ENCODE measurements around the gene NHSL1. TPM values are rescaled to one million over a fixed set of nuclear protein-coding genes. Genes with fewer than 3 reads are reported as not detected.

NHSL1 gene
- total and polyA plus RNA-seq, 2 of the 8 experiments (the other 6 are each of a cell fraction or from before 2014, with no cell fraction given): 7.2 to 32.4 TPM

GRCh38 chr6:138508676-138508988 lies 9.3 kb upstream of the NHSL1 start:
- Histone ChIP-seq H3K4me1 (replicated peaks in 1 of 4; ENCODE audit: control insufficient read depth in 3 of 4, insufficient read depth in 4 of 4, low read length in 3 of 4) (peaks cover 0 to 8% (median 2%) of the 10 kb centered on the region in 4 experiments; a peak in 3 of 7 replicates), H4K20me1 (replicated peaks in 1 of 2; ENCODE audit: control insufficient read depth in 1 of 2, insufficient read depth in 2 of 2, low read length in 2 of 2) (no peaks in the 10 kb centered on the region), H4K91ac (replicated peaks; ENCODE audit: insufficient read length, low read length) (no peak overlapping the region), H2BK5ac (ENCODE audit: low read depth, low read length) (no peak overlapping the region), H4K5ac (ENCODE audit: insufficient read length, low read depth, low read length) (no peak overlapping the region), H3K9me3 (ENCODE audit: insufficient read depth in 2 of 2, low read depth in 1 of 2, low read length in 1 of 2) (no peaks in the 10 kb centered on the region), H2AFZ (ENCODE audit: low read length) (no peak overlapping the region), H3K4me3 (ENCODE audit: extremely low read depth in 1 of 4, insufficient read depth in 2 of 4, low read depth in 3 of 4, low read length in 4 of 4) (no peak overlapping the region), H2BK12ac (ENCODE audit: low read depth, low read length) (no peak overlapping the region), H3K9ac (replicated peaks in 1 of 4; ENCODE audit: extremely low read depth in 1 of 4, low read depth in 3 of 4, low read length in 3 of 4) (no peak overlapping the region), H3K36me3 (ENCODE audit: control insufficient read depth in 2 of 4, insufficient read depth in 4 of 4, low read length in 3 of 4) (no peaks in the 10 kb centered on the region), H3K23me2 (ENCODE audit: low read depth, low read length) (no peaks in the 10 kb centered on the region), H4K8ac (ENCODE audit: extremely low read depth, insufficient read depth, low read length) (no peak overlapping the region), H3K79me2 (ENCODE audit: control insufficient read depth in 1 of 2, insufficient read depth in 2 of 2, low read length in 2 of 2) (peaks cover 0 to 11% of the 10 kb centered on the region in 2 experiments; a peak in 1 of 4 replicates), H3K18ac (ENCODE audit: extremely low read depth, low read length) (peak overlapping the region; percentile 26; the same call in 1 of the 2 replicates), H3K56ac (replicated peaks; ENCODE audit: insufficient read length, low read depth, low read length) (no peak overlapping the region), H3K79me1 (ENCODE audit: low read depth, low read length) (no peaks in the 10 kb centered on the region), H3K27ac (ENCODE audit: low read depth, low read length) (no peak overlapping the region), H3K23ac (ENCODE audit: insufficient read length) (no peak overlapping the region), H3K4me2 (ENCODE audit: insufficient read depth in 1 of 2, low read depth in 2 of 2, low read length in 2 of 2) (no peak overlapping the region), H3K27me3 (replicated peaks in 1 of 4; ENCODE audit: control insufficient read depth in 3 of 4, extremely low read depth in 1 of 4, insufficient read depth in 3 of 4, low read length in 3 of 4) (peaks cover 0 to 1% (median 0%) of the 10 kb centered on the region in 4 experiments; a peak in 1 of 7 replicates), H3K14ac (ENCODE audit: insufficient read length) (no peak overlapping the region), H2BK20ac (ENCODE audit: low read length) (no peak overlapping the region), H3K4ac (replicated peaks; ENCODE audit: insufficient read length, low read depth, low read length) (no peak overlapping the region), H2BK15ac (ENCODE audit: low read length) (no peak overlapping the region), H2BK120ac (replicated peaks; ENCODE audit: low read depth, low read length) (no peak overlapping the region), H2AK5ac (ENCODE audit: low read depth, low read length) (no peak overlapping the region)
- WGBS, 2 experiments (ENCODE audit: extremely low coverage in 1 of 2, insufficient coverage in 1 of 2, insufficient read length in 1 of 2, insufficient replicate concordance in 2 of 2, low coverage in 1 of 2, low lambda C conversion rate in 2 of 2, missing lambda C conversion rate in 1 of 2): 89% methylated on average over 2 of the region's 2 CpGs; no CpG with 5 or more reads in 1 of the 2 experiments
- CTCF ChIA-PET (ENCODE audit: partially characterized antibody): interaction anchor here (0.6 to 13.8 kb wide), 42 partner anchors 8 to 482 kb away, joined by 3 to 192 read pairs (median 4); partner anchors contain the start of genes HEBP2 and NHSL1
- TF ChIP-seq RFX5 (IDR thresholded peaks at IDR 0.05; ENCODE audit: borderline replicate concordance, low read depth, low read length): no peak
- no peak for TF ChIP-seq RBBP5 (IDR thresholded peaks at IDR 0.05; ENCODE audit: borderline replicate concordance, low read depth, low read length)
- no peak for TF ChIP-seq HDAC6 (IDR thresholded peaks at IDR 0.05; ENCODE audit: low read depth, low read length)
- TF ChIP-seq POLR2AphosphoS5 (IDR thresholded peaks at IDR 0.05; ENCODE audit: low read depth, low read length): no peak
- no peak for TF ChIP-seq SP2 (IDR thresholded peaks at IDR 0.05; ENCODE audit: low read length)
- TF ChIP-seq EP300 (IDR thresholded peaks at IDR 0.05; ENCODE audit: borderline replicate concordance in 1 of 2, low read depth in 2 of 2, low read length in 2 of 2): no peak
- TF ChIP-seq KDM1A (IDR thresholded peaks at IDR 0.05; ENCODE audit: borderline replicate concordance, low read length): no peak
- TF ChIP-seq POU5F1 (IDR thresholded peaks at IDR 0.05; ENCODE audit: low read depth, low read length): no peak
- TF ChIP-seq ZNF274 (IDR thresholded peaks at IDR 0.05; ENCODE audit: borderline replicate concordance, extremely low read depth, low read length): no peak
- no peak for TF ChIP-seq ATF3 (IDR thresholded peaks at IDR 0.05; ENCODE audit: insufficient read depth, low read depth, low read length)
- FAIRE-seq: no peak
- POLR2A ChIA-PET (ENCODE audit: partially characterized antibody): interaction anchor here (1.4 to 1.9 kb wide), 2 partner anchors 9 to 10 kb away, joined by 4 to 5 read pairs; no protein-coding TSS in a partner anchor
- no peak for DNase-seq (ENCODE audit: low read depth in 1 of 2, low spot score in 2 of 2)
